Dermis microvascular lymphatic vessel endothelial cell (primary cell): Measurements from ENCODE around the gene MARF1. TPM values are rescaled to one million over a fixed set of nuclear protein-coding genes. Genes with fewer than 3 reads are reported as not detected.

ENCODE experiments used
- total RNA-seq: library from RNA; depleted of rRNA; stranded (reverse); fragments of >200 nt; gene quantifications from 2 replicates; pipeline ENCODE4 v1.2.1, GENCODE V29; 2014

The MARF1 gene
- total RNA-seq, 1 donor from 2014 or later = 9.6 TPM

Other genes starting within 250 kb of the MARF1 start
- gene MPV17L, start 247.4 kb downstream of the MARF1 start, total RNA-seq = 0.13 and 0.25 TPM in 2 replicates
- gene BMERB1, start 208.6 kb downstream of the MARF1 start, total RNA-seq = 11.2 and 15.9 TPM in 2 replicates
- 31.5 and 36.8 TPM in 2 replicates for gene NDE1, start 7.1 kb upstream of the MARF1 start, total RNA-seq
- gene MYH11, start 213.9 kb upstream of the MARF1 start, total RNA-seq = under 0.01 TPM in 1 of 2 replicates, not detected in the other
- gene CEP20, start 245.4 kb upstream of the MARF1 start, total RNA-seq = 18.0 and 18.7 TPM in 2 replicates